Upper lobe of left lung (tissue), 4 donors: ENCODE measurements around the gene ZNF227.

Experiments used
- EP300 ChIP-seq, 4 donors: sonication (generic); formaldehyde crosslinking; IDR thresholded peaks; one replicate each; pipeline ENCODE4 v1.5.1; 2017; ENCODE audit warnings: antibody characterized with exemption in 4 of 4, control low read depth in 2 of 4
- POLR2A ChIP-seq, 4 donors: fragments of 450-650 bp; IDR thresholded peaks; one replicate each; pipeline ENCODE4 v1.5.1; 2016 to 2017; ENCODE audit warnings: antibody characterized with exemption in 4 of 4, mild to moderate bottlenecking in 2 of 4
- POLR2AphosphoS5 ChIP-seq, 2 donors: sonication (generic); formaldehyde crosslinking; IDR thresholded peaks; one replicate each; pipeline ENCODE4 v1.5.1; 2017; ENCODE audit warnings: antibody characterized with exemption in 2 of 2
- TF ChIP-seq, protein P1 (sequence below), 6 experiments: fragments of 450-650 bp in 4 of 6; fragments of 200-600 bp in 2 of 6; sonication (generic) in 2 of 6; IDR thresholded peaks; one replicate each; pipeline ENCODE4 v1.5.1; 2016 to 2019; ENCODE audit warnings: antibody characterized with exemption in 6 of 6

- no peak for TF ChIP-seq POLR2AphosphoS5 (IDR thresholded peaks at IDR 0.05)
- TF ChIP-seq POLR2A (IDR thresholded peaks at IDR 0.05): no peak
- TF ChIP-seq, protein P1, sequence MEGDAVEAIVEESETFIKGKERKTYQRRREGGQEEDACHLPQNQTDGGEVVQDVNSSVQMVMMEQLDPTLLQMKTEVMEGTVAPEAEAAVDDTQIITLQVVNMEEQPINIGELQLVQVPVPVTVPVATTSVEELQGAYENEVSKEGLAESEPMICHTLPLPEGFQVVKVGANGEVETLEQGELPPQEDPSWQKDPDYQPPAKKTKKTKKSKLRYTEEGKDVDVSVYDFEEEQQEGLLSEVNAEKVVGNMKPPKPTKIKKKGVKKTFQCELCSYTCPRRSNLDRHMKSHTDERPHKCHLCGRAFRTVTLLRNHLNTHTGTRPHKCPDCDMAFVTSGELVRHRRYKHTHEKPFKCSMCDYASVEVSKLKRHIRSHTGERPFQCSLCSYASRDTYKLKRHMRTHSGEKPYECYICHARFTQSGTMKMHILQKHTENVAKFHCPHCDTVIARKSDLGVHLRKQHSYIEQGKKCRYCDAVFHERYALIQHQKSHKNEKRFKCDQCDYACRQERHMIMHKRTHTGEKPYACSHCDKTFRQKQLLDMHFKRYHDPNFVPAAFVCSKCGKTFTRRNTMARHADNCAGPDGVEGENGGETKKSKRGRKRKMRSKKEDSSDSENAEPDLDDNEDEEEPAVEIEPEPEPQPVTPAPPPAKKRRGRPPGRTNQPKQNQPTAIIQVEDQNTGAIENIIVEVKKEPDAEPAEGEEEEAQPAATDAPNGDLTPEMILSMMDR (IDR thresholded peaks at IDR 0.05): no peak
- no peak for TF ChIP-seq EP300 (IDR thresholded peaks at IDR 0.05)
These were observed 22.3 kb upstream of the ZNF227 start for GRCh38 chr19:44190020-44190419.
